ENCODE measurements around the gene HOXD1.

HOXD1 gene

GRCh38 chr2:176184749-176185148, 3.7 kb upstream of the HOXD1 start:
- DNase-seq = no peak

GRCh38 chr2:176186024-176186423, 2.4 kb upstream of the HOXD1 start:
- no peak for DNase-seq

GRCh38 chr2:176187200-176187898, 1.1 kb upstream of the HOXD1 start:
- peak in 3 of 14 donors; percentile 27 to 52 (median 37) for DNase-seq

GRCh38 chr2:176188774-176189680, 559 bp downstream of the HOXD1 start:
- peak in 1 of 14 donors; percentile 35 for DNase-seq

- peak in 3 of 14 donors; percentile 15 to 59 (median 35) for DNase-seq
These were observed 1.5 kb downstream of the HOXD1 start for GRCh38 chr2:176189681-176190641.

GRCh38 chr2:176192351-176192750, 3.9 kb downstream of the HOXD1 start:
- no peak for DNase-seq

- no peak for DNase-seq
These were observed 4.6 kb downstream of the HOXD1 start for GRCh38 chr2:176193048-176193447.

GRCh38 chr2:176199902-176200301, 11.4 kb downstream of the HOXD1 start:
- DNase-seq = no peak

GRCh38 chr2:176200971-176201370, 12.5 kb downstream of the HOXD1 start:
- no peak for DNase-seq

GRCh38 chr2:176202491-176202890, 14.0 kb downstream of the HOXD1 start:
- no peak for DNase-seq

GRCh38 chr2:176205126-176205525, 16.7 kb downstream of the HOXD1 start:
- no peak for DNase-seq

GRCh38 chr2:176206136-176206535, 17.7 kb downstream of the HOXD1 start:
- no peak for DNase-seq

GRCh38 chr2:176206682-176207081, 18.2 kb downstream of the HOXD1 start:
- no peak for DNase-seq

GRCh38 chr2:176211110-176211509, 22.6 kb downstream of the HOXD1 start:
- DNase-seq = no peak

GRCh38 chr2:176212276-176212675, 23.8 kb downstream of the HOXD1 start:
- no peak for DNase-seq

- no peak for DNase-seq
These were observed 24.9 kb downstream of the HOXD1 start for GRCh38 chr2:176213406-176213805.

- DNase-seq = no peak
These were observed 39.4 kb downstream of the HOXD1 start for GRCh38 chr2:176227874-176228273.

GRCh38 chr2:176234156-176234555, 45.7 kb downstream of the HOXD1 start:
- no peak for DNase-seq

GRCh38 chr2:176234940-176235339, 46.5 kb downstream of the HOXD1 start:
- no peak for DNase-seq

- DNase-seq = no peak
These were observed 49.0 kb downstream of the HOXD1 start for GRCh38 chr2:176237456-176237855.

- DNase-seq = no peak
These were observed 50.6 kb downstream of the HOXD1 start for GRCh38 chr2:176239031-176239430.

GRCh38 chr2:176240301-176240700, 51.8 kb downstream of the HOXD1 start:
- no peak for DNase-seq

Data from C1 segment of cervical spinal cord (tissue), 14 donors.